Uterus (tissue), 2 donors: ENCODE results near the gene CAPN11.

Source experiments
- POLR2A ChIP-seq, 2 donors: fragments of 450-650 bp; IDR thresholded peaks; one replicate each; pipeline ENCODE4 v1.6.1; 2016; ENCODE audit warnings: antibody characterized with exemption in 2 of 2, mild to moderate bottlenecking in 1 of 2, moderate library complexity in 1 of 2
- TF ChIP-seq, protein P1 (sequence below), 4 experiments: fragments of 200-600 bp in 2 of 4; fragments of 450-650 bp in 2 of 4; sonication (generic) in 2 of 4; IDR thresholded peaks; one replicate each; pipeline ENCODE4 v1.5.1; 2016 to 2019; ENCODE audit warnings: antibody characterized with exemption in 4 of 4, mild to moderate bottlenecking in 2 of 4, moderate library complexity in 1 of 4

DNA sequence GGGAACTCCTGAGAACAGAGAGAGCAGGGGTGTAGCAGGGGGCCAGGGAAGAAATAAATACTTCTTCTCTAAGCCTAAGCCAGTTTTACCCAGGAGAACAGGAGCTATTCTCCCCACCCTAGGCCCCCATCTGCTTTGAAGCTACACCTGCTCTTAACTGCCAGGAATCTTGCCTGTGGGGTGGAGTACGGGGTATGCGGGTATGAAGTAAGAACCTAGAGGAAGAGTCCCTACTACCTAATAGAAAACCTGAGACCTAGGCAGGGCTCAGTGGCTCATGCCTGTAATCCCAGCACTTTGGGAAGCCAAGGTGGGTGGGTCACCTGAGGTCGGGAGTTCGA lies 66.3 kb downstream of the CAPN11 start:
- TF ChIP-seq, protein P1, sequence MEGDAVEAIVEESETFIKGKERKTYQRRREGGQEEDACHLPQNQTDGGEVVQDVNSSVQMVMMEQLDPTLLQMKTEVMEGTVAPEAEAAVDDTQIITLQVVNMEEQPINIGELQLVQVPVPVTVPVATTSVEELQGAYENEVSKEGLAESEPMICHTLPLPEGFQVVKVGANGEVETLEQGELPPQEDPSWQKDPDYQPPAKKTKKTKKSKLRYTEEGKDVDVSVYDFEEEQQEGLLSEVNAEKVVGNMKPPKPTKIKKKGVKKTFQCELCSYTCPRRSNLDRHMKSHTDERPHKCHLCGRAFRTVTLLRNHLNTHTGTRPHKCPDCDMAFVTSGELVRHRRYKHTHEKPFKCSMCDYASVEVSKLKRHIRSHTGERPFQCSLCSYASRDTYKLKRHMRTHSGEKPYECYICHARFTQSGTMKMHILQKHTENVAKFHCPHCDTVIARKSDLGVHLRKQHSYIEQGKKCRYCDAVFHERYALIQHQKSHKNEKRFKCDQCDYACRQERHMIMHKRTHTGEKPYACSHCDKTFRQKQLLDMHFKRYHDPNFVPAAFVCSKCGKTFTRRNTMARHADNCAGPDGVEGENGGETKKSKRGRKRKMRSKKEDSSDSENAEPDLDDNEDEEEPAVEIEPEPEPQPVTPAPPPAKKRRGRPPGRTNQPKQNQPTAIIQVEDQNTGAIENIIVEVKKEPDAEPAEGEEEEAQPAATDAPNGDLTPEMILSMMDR (IDR thresholded peaks at IDR 0.05), result no peak
- no peak for TF ChIP-seq POLR2A (IDR thresholded peaks at IDR 0.05)
